ENCODE results near the gene JMJD6. TPM values are rescaled to one million over a fixed set of nuclear protein-coding genes. Genes with fewer than 3 reads are reported as not detected.
A peak's percentile ranks its signal among the peaks of the same experiment; 100 is the strongest.

JMJD6 gene
- total and polyA plus RNA-seq, 9 of the 15 experiments (the other 6 are each of a cell fraction or from before 2014, with no cell fraction given), result 2.5 to 52.3 (median 36.3) TPM

DNA sequence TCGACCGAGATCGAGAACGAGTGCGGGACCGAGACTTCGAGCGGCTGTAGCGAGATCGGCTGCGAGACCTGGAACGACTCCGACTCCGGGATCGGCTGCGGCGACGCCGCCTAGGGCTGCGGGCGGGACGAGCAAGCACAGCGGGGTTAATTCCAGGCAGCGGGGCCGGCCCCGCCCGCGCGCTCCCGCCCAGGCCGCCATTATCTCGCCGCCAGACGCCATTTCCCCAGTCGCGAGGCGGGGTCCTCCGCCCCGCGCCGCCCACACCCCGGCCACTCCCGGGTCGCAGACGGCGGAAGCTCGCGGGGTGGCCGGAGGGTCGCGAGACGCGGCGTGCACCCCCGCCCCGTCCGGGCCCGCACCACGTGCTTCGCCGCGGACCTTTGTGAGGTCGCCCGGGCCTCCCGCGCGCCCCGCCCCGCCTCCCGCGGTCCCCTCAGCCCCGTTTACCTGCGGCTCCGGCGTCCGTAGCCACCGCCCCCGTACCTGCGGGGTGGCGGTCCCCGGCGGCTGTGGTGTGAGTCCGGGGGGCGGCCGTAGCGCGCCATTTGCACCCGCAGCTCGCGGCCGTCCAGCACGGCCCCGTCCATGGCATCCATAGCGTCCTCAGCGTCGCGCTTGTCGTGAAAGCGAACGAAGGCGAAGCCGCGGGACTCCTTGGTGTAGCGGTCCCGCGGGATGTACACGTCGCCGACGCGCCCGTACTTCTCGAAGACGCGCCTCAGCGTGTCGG lies 10.1 kb upstream of the JMJD6 start (continued):
- TF ChIP-seq, protein P1, sequence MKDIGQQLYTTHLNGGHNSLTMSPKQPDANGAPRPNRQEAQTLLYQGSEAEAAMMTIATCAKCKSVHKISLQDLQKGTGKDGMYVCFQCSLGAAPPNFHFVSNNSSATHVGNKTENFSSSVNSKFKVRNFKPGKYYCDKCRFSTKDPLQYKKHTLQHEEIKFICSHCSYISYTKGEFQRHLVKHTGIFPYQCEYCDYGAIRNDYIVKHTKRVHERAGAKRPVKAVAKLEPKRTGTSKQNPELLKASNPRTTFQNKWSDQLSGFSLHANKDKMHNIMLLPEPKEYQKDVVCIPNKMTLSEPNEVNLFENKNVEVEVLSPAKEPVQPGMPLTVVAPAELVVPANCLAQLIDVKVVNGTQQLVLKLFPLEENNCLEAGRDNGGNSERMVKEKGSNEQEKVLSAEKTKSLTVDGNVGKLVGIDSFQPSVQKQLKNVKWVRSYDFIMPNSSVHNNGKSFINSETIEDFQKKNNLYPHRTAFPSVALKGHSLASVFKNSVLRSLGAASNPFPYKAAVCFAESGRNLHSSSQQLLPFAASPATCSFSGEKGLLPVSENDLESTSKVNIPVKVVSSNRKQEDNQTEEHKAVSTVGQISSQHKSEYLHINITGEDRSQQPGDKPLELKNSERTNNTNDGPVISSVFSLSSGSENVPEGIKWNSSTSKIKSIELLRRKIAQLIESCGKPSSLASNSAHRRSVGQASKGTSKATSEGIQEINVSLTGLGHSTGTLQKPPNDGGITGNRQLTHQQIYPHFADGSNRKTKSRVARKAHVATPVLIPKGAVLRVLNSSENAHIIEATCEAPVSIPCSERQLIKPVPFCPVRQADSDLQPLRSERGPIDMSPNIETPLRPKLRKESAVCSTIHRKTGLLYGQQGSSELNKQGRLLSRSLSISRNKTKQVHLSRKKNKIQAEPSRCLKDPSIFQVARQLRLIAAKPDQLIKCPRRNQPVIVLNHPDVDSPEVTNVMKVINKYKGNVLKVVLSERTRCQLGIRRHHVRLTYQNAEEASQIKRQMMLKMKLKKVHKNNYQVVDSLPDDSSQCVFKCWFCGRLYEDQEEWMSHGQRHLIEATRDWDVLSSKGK (CRISPR knock-in tag; IDR thresholded peaks at IDR 0.05), result no peak
- TF ChIP-seq ZNF785 (CRISPR knock-in tag; IDR thresholded peaks at IDR 0.05) (no peak), TGIF2 (CRISPR knock-in tag; IDR thresholded peaks at IDR 0.05) (peak; percentile 83), ZC3H8 (IDR thresholded peaks at IDR 0.05) (no peak), NFYB (IDR thresholded peaks at IDR 0.05; ENCODE audit: extremely low read depth, insufficient read length) (no peak), RBBP5 (IDR thresholded peaks at IDR 0.05; ENCODE audit: borderline replicate concordance, insufficient read depth, low read length, poor library complexity, severe bottlenecking) (peak; percentile 95), ERF (CRISPR knock-in tag; IDR thresholded peaks at IDR 0.05) (peak; percentile 23; the same call in 1 of the 2 replicates), HCFC1 (IDR thresholded peaks at IDR 0.05; ENCODE audit: low read depth, low read length) (peak; percentile 60), SNRNP70 (optimal IDR thresholded peaks at IDR 0.05; ENCODE audit: low read depth, low read length) (no peak), CBX3 (IDR thresholded peaks at IDR 0.05; ENCODE audit: borderline replicate concordance in 1 of 2, low read length in 2 of 2) (0 out of 3 replicates have a peak, but pooled peaks of 1 of the 2 experiments have one; percentile 38), PHF21A (IDR thresholded peaks at IDR 0.05; ENCODE audit: borderline replicate concordance, low read depth) (no peak), DNMT1 (IDR thresholded peaks at IDR 0.05) (no peak), ZNF695 (CRISPR knock-in tag; IDR thresholded peaks at IDR 0.05) (no peak), ZZZ3 (IDR thresholded peaks at IDR 0.05) (no peak), NONO (IDR thresholded peaks at IDR 0.05; ENCODE audit: low read depth in 2 of 2, low read length in 1 of 2) (peak; percentile 52 to 78; a peak in 1 of 4 replicates), ARID1B (IDR thresholded peaks at IDR 0.05) (no peak), IRF2 (CRISPR knock-in tag; IDR thresholded peaks at IDR 0.05) (no peak)
- TF ChIP-seq, protein P2, sequence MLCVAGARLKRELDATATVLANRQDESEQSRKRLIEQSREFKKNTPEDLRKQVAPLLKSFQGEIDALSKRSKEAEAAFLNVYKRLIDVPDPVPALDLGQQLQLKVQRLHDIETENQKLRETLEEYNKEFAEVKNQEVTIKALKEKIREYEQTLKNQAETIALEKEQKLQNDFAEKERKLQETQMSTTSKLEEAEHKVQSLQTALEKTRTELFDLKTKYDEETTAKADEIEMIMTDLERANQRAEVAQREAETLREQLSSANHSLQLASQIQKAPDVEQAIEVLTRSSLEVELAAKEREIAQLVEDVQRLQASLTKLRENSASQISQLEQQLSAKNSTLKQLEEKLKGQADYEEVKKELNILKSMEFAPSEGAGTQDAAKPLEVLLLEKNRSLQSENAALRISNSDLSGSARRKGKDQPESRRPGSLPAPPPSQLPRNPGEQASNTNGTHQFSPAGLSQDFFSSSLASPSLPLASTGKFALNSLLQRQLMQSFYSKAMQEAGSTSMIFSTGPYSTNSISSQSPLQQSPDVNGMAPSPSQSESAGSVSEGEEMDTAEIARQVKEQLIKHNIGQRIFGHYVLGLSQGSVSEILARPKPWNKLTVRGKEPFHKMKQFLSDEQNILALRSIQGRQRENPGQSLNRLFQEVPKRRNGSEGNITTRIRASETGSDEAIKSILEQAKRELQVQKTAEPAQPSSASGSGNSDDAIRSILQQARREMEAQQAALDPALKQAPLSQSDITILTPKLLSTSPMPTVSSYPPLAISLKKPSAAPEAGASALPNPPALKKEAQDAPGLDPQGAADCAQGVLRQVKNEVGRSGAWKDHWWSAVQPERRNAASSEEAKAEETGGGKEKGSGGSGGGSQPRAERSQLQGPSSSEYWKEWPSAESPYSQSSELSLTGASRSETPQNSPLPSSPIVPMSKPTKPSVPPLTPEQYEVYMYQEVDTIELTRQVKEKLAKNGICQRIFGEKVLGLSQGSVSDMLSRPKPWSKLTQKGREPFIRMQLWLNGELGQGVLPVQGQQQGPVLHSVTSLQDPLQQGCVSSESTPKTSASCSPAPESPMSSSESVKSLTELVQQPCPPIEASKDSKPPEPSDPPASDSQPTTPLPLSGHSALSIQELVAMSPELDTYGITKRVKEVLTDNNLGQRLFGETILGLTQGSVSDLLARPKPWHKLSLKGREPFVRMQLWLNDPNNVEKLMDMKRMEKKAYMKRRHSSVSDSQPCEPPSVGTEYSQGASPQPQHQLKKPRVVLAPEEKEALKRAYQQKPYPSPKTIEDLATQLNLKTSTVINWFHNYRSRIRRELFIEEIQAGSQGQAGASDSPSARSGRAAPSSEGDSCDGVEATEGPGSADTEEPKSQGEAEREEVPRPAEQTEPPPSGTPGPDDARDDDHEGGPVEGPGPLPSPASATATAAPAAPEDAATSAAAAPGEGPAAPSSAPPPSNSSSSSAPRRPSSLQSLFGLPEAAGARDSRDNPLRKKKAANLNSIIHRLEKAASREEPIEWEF (CRISPR knock-in tag; IDR thresholded peaks at IDR 0.05), result no peak
- TF ChIP-seq, protein P3, sequence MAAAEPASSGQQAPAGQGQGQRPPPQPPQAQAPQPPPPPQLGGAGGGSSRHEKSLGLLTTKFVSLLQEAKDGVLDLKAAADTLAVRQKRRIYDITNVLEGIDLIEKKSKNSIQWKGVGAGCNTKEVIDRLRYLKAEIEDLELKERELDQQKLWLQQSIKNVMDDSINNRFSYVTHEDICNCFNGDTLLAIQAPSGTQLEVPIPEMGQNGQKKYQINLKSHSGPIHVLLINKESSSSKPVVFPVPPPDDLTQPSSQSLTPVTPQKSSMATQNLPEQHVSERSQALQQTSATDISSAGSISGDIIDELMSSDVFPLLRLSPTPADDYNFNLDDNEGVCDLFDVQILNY (CRISPR knock-in tag; IDR thresholded peaks at IDR 0.05), result no peak
